GM12801 (cell line): ENCODE data around the gene RIPPLY3.

Experiments
- TF ChIP-seq, protein P1 (sequence below): IDR thresholded peaks from one replicate; pipeline ENCODE4 v1.5.1; 2011; ENCODE audit warnings: control low read depth; ENCODE audit not compliant: insufficient read length; ENCODE audit errors: extremely low read depth

RIPPLY3 gene

DNA sequence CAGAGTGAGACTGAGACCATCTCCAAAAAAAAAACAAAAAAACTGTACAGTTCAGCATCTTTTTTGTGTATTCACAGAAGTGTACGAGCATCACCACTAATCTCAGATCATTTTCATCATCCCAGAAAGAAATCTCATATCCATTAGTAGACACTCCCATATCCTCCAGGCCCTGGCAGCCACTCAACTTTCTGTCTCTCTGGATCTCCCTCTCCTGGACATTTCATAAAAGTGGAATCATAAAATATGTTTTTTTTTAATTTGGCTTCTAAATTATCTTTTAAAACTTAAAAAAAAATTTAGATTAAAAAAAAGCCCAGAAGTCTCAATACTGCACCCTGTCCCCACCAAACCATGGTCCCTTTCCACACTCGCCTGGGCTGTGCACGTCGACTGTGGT, 22.1 kb downstream of the RIPPLY3 start:
- TF ChIP-seq, protein P1, sequence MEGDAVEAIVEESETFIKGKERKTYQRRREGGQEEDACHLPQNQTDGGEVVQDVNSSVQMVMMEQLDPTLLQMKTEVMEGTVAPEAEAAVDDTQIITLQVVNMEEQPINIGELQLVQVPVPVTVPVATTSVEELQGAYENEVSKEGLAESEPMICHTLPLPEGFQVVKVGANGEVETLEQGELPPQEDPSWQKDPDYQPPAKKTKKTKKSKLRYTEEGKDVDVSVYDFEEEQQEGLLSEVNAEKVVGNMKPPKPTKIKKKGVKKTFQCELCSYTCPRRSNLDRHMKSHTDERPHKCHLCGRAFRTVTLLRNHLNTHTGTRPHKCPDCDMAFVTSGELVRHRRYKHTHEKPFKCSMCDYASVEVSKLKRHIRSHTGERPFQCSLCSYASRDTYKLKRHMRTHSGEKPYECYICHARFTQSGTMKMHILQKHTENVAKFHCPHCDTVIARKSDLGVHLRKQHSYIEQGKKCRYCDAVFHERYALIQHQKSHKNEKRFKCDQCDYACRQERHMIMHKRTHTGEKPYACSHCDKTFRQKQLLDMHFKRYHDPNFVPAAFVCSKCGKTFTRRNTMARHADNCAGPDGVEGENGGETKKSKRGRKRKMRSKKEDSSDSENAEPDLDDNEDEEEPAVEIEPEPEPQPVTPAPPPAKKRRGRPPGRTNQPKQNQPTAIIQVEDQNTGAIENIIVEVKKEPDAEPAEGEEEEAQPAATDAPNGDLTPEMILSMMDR = no peak

DNA sequence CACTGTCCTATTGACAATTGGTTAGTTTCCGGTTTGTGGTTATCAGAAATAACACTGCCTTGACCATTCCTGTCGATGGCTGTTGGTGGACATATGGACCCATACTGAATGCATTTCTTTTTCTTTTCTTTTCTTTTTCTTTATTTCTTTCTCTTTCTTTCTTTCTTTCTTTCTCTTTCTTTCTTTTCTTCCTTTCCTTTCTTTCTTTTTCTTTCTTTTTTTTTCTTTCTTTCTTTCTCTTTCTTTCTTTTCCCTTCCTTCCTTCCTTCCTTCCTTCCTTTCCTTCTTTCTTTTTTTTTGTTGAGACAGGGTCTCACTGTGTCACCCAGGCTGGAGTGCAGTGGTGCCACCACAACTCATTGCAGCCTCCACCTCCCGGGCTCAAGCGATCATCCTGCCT, 24.4 kb downstream of the RIPPLY3 start:
- TF ChIP-seq, protein P1 = no peak

DNA sequence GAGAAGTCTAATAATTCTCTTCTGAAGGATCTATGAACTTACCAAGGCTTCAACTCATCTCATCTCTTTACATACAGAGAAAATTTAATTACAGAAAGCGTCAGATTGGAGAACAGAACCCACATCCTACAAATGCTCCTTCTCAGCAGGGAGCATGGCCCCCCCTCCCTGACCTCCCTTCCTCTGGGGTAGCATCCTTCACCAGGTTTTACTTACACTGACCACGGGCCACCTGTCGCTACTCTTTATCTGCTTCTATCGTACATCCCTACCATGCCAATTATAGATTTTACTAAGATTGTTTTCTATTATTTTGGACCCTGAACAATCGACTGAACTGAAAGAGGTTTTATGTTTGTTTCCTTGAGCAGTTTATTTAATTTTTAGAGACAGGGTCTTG, 25.8 kb downstream of the RIPPLY3 start:
- TF ChIP-seq, protein P1 = no peak

DNA sequence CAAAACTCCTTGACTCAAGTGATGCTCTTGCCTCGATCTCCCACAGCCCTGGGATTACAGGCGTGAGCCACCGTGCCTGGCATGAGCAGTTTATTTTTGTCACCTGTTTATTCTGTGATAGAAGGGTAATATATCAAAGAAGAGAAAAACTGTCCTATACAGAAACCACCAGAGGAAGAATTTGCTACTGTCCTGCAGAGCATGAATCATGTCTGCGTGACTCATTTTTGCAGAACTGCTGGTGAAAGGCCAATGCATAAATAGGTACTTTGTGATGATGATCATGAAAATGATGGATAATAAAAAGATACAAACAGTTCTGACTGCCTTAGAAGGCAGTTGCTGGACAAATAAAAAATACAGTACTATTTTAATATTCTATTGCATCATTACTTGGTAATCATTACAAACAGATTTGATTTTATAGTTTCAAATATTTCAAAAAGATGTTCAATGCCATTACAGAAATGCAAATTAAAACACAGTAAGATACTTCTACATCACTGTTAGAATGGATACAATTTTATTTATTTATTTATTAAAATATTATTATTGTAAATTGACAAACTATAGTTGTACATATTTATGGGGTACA, 26.5 kb downstream of the RIPPLY3 start:
- TF ChIP-seq, protein P1 = no peak

DNA sequence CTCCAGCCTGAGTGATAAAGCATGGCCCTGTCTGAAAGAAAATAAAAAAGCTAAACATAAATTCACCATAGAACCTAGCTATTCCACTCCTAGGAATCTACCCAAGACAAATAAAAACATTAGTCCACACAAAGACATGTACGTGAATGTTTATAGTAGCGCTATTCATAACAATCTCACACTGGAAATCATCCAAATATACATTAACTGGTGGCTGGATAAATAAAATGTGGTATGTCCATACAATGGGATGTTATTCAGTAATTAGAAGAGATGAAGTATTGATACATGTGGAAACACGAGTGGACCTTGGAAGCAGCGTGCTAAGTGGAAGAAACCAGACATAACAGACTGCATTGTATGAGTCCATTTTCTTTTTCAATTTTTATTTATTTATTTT, 29.7 kb downstream of the RIPPLY3 start:
- TF ChIP-seq, protein P1 = no peak

DNA sequence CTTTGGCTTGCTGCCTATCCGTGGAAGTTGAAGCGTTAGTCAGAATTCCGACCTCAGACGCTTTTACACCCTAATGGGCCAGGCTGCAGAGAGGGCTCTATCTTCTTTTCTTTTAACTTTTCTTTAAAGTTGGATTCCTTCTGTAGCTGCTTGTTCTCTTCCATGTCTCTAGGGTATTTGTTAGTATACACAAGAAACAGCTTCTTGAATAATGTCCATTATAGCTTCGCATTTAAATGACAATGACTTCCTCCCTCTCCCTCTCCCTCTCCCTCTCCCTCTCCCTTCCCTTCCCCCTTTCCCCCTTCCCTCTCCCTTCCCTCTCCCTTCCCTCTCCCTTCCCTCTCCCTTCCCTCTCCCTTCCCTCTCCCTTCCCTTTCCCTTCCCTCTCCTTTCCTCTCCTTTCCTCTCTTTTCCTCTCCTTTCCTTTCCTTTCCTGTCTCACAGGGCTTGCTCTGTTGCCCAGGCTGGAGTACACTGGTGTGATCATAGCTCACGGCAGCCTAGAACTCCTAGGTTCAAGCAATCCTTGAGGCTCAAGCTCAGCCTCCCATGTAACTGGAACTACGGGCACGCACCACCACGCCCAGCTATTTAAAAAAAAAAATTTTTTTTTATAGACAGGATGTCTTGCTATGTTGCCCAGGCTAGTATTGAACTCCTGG, 33.0 kb downstream of the RIPPLY3 start:
- TF ChIP-seq, protein P1 = no peak

DNA sequence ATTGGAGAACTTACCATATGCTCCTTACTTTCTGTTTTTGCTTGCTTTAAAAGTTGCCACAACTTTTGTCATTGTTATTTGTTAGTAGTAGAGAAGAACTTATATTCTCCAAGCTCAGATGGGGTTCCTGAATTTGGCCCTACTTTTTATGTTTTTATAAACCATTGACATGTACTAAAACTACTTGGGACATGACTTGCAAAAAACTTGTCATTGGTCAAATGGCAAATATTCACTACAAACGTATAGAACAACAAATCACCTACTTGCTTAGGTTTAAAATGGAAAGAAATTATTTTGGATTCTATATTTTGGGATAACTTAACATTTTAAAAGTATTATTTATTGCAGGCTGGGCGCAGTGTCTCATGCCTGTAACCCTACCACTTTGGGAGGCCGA, 33.7 kb downstream of the RIPPLY3 start:
- TF ChIP-seq, protein P1 = no peak
